CD14-positive monocyte (primary cell): ENCODE results near the gene CTDP1. TPM values are rescaled to one million over a fixed set of nuclear protein-coding genes. Genes with fewer than 3 reads are reported as not detected.

Experiments used
- DNase-seq, 3 donors: peaks; one replicate each; pipeline ENCODE4 v3.0.0-alpha.2; 2011 to 2022
- H2AFZ ChIP-seq: 2 replicates; pipeline ENCODE4 v1.6.0; 2012; ENCODE audit warnings: mild to moderate bottlenecking, low read depth, low read length, inconsistent platforms; ENCODE audit not compliant: insufficient read depth, poor library complexity, severe bottlenecking
- H3K27ac ChIP-seq, 2 donors: 1 replicate in 1 of 2; 2 replicates in 1 of 2; pipeline ENCODE4 v1.5.1; 2012 to 2013; ENCODE audit warnings: low read length in 2 of 2, control low read depth in 1 of 2, inconsistent platforms in 1 of 2, low read depth in 1 of 2, mild to moderate bottlenecking in 1 of 2
- H3K27me3 ChIP-seq, 2 donors: one replicate each; pipeline versions ENCODE4 v1.6.0 to v1.6.1; 2011 to 2013; ENCODE audit warnings: low read length in 2 of 2; ENCODE audit not compliant: control insufficient read depth in 2 of 2, insufficient read depth in 2 of 2
- H3K36me3 ChIP-seq, 2 donors: replicated peaks in 1 of 2; 1 replicate in 1 of 2; 2 replicates in 1 of 2; pipeline versions ENCODE4 v1.5.1 to v1.6.1; 2012 to 2013; ENCODE audit warnings: low read length in 2 of 2, control low read depth in 1 of 2, inconsistent platforms in 1 of 2, mild to moderate bottlenecking in 1 of 2; ENCODE audit not compliant: insufficient read depth in 2 of 2, control insufficient read depth in 1 of 2
- H3K4me1 ChIP-seq, 2 donors: 1 replicate in 1 of 2; 2 replicates in 1 of 2; pipeline versions ENCODE4 v1.5.1 to v1.6.1; 2012 to 2013; ENCODE audit warnings: low read length in 2 of 2, control low read depth in 1 of 2, inconsistent platforms in 1 of 2, mild to moderate bottlenecking in 1 of 2, moderate library complexity in 1 of 2; ENCODE audit not compliant: insufficient read depth in 2 of 2, control insufficient read depth in 1 of 2
- H3K4me2 ChIP-seq: replicated peaks from 2 replicates; pipeline ENCODE3; 2012; ENCODE audit warnings: low read length, moderate library complexity, mild to moderate bottlenecking; ENCODE audit not compliant: poor library complexity, severe bottlenecking; ENCODE audit errors: extremely low read depth
- H3K4me3 ChIP-seq, 3 experiments: fragments of 200-600 bp in 1 of 3; sonication (generic) in 1 of 3; replicated peaks in 1 of 3; 1 replicate in 2 of 3; 2 replicates in 1 of 3; pipeline ENCODE4 v1.5.1; 2011 to 2013; ENCODE audit warnings: low read length in 3 of 3, mild to moderate bottlenecking in 3 of 3, control low read depth in 2 of 3, low read depth in 2 of 3, inconsistent platforms in 1 of 3, moderate library complexity in 1 of 3
- H3K79me2 ChIP-seq: 2 replicates; pipeline ENCODE4 v1.6.0; 2012; ENCODE audit warnings: mild to moderate bottlenecking, control low read depth, inconsistent platforms, low read length, moderate library complexity; ENCODE audit not compliant: insufficient read depth
- H3K9ac ChIP-seq: 2 replicates; pipeline ENCODE4 v1.6.0; 2017; ENCODE audit warnings: low read length, mild to moderate bottlenecking; ENCODE audit not compliant: insufficient read depth, poor library complexity, severe bottlenecking
- H3K9me3 ChIP-seq, 2 donors: replicated peaks in 1 of 2; 1 replicate in 1 of 2; 2 replicates in 1 of 2; pipeline versions ENCODE4 v1.5.1 to v1.6.1; 2012 to 2013; ENCODE audit warnings: low read length in 2 of 2, control low read depth in 1 of 2; ENCODE audit not compliant: control insufficient read depth in 1 of 2, insufficient read depth in 1 of 2
- H4K20me1 ChIP-seq: 2 replicates; pipeline ENCODE4 v1.6.0; 2012; ENCODE audit warnings: mild to moderate bottlenecking, low read length, control low read depth, moderate library complexity; ENCODE audit not compliant: insufficient read depth
- H3K27ac Mint-ChIP-seq, 7 donors: one replicate each; pipeline ENCODE4 v1.8.0; 2020; ENCODE audit warnings: mild to moderate bottlenecking in 7 of 7, mixed read lengths in 7 of 7, moderate library complexity in 6 of 7, inconsistent platforms in 2 of 7
- H3K27me3 Mint-ChIP-seq, 3 donors: one replicate each; pipeline ENCODE4 v1.8.0; 2021 to 2022; ENCODE audit warnings: low read depth in 3 of 3, mild to moderate bottlenecking in 3 of 3, mixed read lengths in 3 of 3, moderate library complexity in 3 of 3, inconsistent platforms in 1 of 3
- H3K36me3 Mint-ChIP-seq, 2 donors: one replicate each; pipeline ENCODE4 v1.8.0; 2020; ENCODE audit warnings: mixed read lengths in 2 of 2, inconsistent platforms in 1 of 2, mild to moderate bottlenecking in 1 of 2
- H3K4me1 Mint-ChIP-seq: one replicate; pipeline ENCODE4 v1.8.0; 2020; ENCODE audit warnings: mild to moderate bottlenecking, mixed read lengths
- H3K4me3 Mint-ChIP-seq, 2 donors: one replicate each; pipeline ENCODE4 v1.8.0; 2020; ENCODE audit warnings: mild to moderate bottlenecking in 2 of 2, mixed read lengths in 2 of 2, moderate library complexity in 1 of 2
- H3K9me3 Mint-ChIP-seq, 7 donors: one replicate each; pipeline ENCODE4 v1.8.0; 2020 to 2022; ENCODE audit warnings: mixed read lengths in 7 of 7, mild to moderate bottlenecking in 6 of 7, moderate library complexity in 6 of 7, inconsistent platforms in 2 of 7
- WGBS: methylation state at CpG from one replicate; pipeline ENCODE4 v1.1.5; 2013; ENCODE audit warnings: missing lambda C conversion rate; ENCODE audit not compliant: insufficient coverage; 5-methylcytosine and 5-hydroxymethylcytosine counted together
- intact Hi-C, 2 donors: fragments of 100-400 bp; cut with micrococcal nuclease; formaldehyde crosslinking; loops; one replicate each; pipeline versions ENCODE4 v1.15.0 to v1.15.1; 2023
- polyA plus RNA-seq, 3 donors: library from polyadenylated mRNA; depleted of rRNA in 1 of 3; unstranded in 2 of 3; stranded (reverse) in 1 of 3; fragments of 300-500 nt in 2 of 3; fragments of >200 nt in 1 of 3; fragmentation: Illumina TruSeq in 2 of 3; gene quantifications; 1 replicate in 2 of 3; 2 replicates in 1 of 3; pipeline ENCODE4 v1.2.3, GENCODE V29; 2012 to 2021
- TF ChIP-seq, protein P1 (sequence below): fragments of 200-600 bp; IDR thresholded peaks from one replicate; pipeline ENCODE4 v1.8.0; 2022; ENCODE audit warnings: antibody characterized with exemption, mild to moderate bottlenecking

CTDP1 gene
- polyA plus RNA-seq, 3 donors, result 9.1 to 13.9 (median 9.1) TPM

DNA sequence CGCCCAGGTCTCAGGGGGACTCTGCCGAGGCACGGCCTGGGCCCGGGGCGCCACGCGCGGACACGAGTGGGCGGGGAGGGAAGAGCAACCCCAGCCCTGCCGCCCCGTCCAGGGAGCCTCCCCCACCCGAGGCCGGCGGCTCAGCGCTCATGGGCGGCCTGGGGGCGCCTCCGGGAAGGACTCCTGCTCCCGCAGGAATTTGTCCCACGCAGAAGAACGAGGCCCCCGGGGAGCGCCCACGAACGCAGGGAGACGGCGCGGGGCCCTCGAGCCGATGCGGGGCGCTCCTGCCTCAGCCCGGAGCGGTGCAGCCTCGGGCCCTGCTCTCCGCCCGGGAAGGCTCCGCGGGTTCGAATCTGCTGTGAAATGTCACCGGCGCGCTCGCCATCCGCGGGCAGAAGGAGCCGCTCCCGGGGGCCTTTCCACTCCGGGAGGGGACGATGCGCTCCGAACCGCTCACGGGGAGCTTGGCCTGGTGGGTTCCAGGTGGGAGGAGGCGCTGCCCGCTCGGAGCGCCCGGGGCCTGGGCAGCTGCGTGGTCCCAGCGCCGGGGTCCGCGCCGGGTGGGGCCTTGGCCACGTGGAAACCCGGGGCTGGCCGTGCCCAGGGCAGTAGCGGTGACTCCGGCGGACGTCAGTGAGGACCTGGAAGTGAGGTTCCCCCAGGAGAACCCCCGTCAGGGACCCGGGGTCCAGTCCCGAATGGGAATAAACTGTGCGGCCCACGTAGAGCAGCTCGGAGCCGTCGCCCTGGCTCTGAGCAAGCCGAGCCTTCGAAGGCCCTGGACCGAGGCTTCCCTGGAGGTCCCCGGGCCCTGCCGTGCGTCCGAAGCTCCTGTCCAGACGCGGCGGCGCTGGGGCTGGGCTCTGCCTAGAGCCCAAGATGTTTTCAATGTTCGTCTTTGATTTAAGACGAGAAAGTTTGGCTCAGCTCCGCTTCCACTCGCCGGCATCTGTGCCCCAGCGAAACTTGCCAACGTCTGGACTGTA lies 41.4 kb upstream of the CTDP1 start:
- H3K36me3 ChIP-seq, result no peaks in the 10 kb centered on the region
- Mint-ChIP-seq H3K27ac (no peak overlapping the region), H3K36me3 (no peaks in the 10 kb centered on the region), H3K4me1 (peaks cover 15% of the 10 kb centered on the region), H3K27me3 (peaks cover 20 to 37% (median 23%) of the 10 kb centered on the region in 3 donors), H3K4me3 (peak overlapping the region in 1 of 2 donors; percentile 63), H3K9me3 (peaks cover 6 to 18% (median 11%) of the 10 kb centered on the region in 7 donors)
- H3K27me3 ChIP-seq, result peaks cover 4 to 16% of the 10 kb centered on the region in 2 donors
- no peak overlapping the region for H3K4me2 ChIP-seq
- no peak overlapping the region for H3K4me3 ChIP-seq
- TF ChIP-seq, protein P1, sequence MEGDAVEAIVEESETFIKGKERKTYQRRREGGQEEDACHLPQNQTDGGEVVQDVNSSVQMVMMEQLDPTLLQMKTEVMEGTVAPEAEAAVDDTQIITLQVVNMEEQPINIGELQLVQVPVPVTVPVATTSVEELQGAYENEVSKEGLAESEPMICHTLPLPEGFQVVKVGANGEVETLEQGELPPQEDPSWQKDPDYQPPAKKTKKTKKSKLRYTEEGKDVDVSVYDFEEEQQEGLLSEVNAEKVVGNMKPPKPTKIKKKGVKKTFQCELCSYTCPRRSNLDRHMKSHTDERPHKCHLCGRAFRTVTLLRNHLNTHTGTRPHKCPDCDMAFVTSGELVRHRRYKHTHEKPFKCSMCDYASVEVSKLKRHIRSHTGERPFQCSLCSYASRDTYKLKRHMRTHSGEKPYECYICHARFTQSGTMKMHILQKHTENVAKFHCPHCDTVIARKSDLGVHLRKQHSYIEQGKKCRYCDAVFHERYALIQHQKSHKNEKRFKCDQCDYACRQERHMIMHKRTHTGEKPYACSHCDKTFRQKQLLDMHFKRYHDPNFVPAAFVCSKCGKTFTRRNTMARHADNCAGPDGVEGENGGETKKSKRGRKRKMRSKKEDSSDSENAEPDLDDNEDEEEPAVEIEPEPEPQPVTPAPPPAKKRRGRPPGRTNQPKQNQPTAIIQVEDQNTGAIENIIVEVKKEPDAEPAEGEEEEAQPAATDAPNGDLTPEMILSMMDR, result no peak
- no peaks in the 10 kb centered on the region for H4K20me1 ChIP-seq
- H2AFZ ChIP-seq, result no peak overlapping the region
- no peaks in the 10 kb centered on the region for H3K79me2 ChIP-seq
- WGBS, result 69% methylated on average over 94 of the region's 99 CpGs
- no peak for DNase-seq
- no peak overlapping the region for H3K27ac ChIP-seq
- intact Hi-C loops, result no loop called here
- peaks cover 14 to 17% of the 10 kb centered on the region in 2 donors for H3K4me1 ChIP-seq
- H3K9ac ChIP-seq, result no peak overlapping the region
- H3K9me3 ChIP-seq, result peaks cover 0 to 9% of the 10 kb centered on the region in 2 donors

DNA sequence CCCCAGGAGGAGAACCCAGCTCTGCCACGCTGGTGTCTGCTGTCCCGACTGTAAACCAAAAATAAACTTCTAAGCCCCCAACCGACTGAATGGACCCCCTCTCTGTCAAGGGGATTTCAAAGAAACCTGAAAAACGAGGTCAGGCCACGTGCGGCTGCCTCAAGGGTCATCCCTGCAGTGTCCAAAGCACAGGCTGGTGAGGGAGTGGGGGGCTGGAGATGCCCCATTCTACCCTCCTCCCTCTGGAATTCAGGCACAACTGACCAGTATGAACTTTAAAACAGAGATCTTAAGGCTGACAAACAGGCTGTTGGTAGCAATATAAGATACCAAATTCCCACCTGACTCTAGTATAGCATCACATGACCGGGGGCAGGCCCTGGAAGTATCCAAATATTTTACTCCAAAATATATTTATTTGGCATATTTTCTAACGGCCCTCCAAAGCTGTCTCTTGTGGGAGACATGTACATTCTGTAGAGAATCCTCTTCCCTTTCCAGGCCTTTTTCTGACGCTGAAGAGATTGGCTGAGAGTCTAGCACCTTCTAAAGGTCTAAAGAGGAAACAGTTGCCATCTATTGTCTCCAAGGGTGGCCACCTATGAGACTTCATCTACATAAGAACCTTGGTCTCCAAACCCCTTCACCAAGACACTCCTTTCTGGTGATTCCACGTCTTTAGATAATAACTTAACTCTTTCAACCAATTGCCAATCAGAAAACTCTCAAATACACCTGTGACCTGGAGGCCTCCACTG lies 40.4 kb upstream of the CTDP1 start:
- Mint-ChIP-seq H3K4me3 (peak overlapping the region in 1 of 2 donors; percentile 63), H3K4me1 (peaks cover 22% of the 10 kb centered on the region), H3K9me3 (peaks cover 0 to 8% (median 6%) of the 10 kb centered on the region in 7 donors), H3K27ac (no peak overlapping the region), H3K27me3 (peaks cover 20 to 37% (median 23%) of the 10 kb centered on the region in 3 donors), H3K36me3 (no peaks in the 10 kb centered on the region)
- no peak overlapping the region for H3K4me2 ChIP-seq
- H3K4me1 ChIP-seq, result peaks cover 24 to 27% of the 10 kb centered on the region in 2 donors
- H2AFZ ChIP-seq, result no peak overlapping the region
- no peak overlapping the region for H3K9ac ChIP-seq
- no peak overlapping the region for H3K4me3 ChIP-seq
- peaks cover 4 to 16% of the 10 kb centered on the region in 2 donors for H3K27me3 ChIP-seq
- no peak overlapping the region for H3K27ac ChIP-seq
- TF ChIP-seq, protein P1, result no peak
- H3K9me3 ChIP-seq, result peaks cover 0 to 2% of the 10 kb centered on the region in 2 donors
- WGBS, result 88% methylated on average over 4 of the region's 10 CpGs
- no peaks in the 10 kb centered on the region for H4K20me1 ChIP-seq
- H3K36me3 ChIP-seq, result no peaks in the 10 kb centered on the region
- no peak for DNase-seq
- intact Hi-C loops, result no loop called here
- H3K79me2 ChIP-seq, result no peaks in the 10 kb centered on the region
